KBM-7 (cell line): Measurements from ENCODE around the gene RAB3B.
A peak's percentile ranks its signal among the peaks of the same experiment; 100 is the strongest.

Experiments
- DNase-seq: peaks from one replicate; pipeline ENCODE4 v3.0.0-alpha.2; 2015
- in situ Hi-C: fragments of 300-500 bp; cut with MboI; formaldehyde crosslinking; loops from 2 replicates; pipeline ENCODE4 v1.14.3; 2020; ENCODE audit warnings: low sequenced_read_pairs, low pct_unique_long_range_greater_than_20kb, mixed read lengths

The RAB3B gene

DNA sequence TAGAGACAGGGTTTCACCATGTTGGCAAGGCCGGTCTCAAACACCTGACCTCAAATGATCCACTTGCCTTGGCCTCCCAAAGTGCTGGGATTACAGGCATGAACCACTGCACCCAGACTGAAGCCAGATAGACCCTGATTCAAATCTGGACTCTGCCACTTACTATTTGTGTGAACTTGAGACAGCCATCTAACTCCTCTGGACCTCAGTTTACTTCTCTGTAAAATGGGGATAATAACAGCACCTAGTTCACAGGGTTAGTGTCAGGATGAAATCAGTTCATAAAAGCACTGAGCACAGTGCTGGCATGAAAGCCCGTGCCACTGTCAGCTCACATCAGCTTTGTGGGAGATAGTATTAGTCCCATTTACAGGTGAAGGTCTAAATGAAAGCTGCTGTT is 28.5 kb downstream of the RAB3B start:
- in situ Hi-C loops: no loop called here
- DNase-seq: no peak

DNA sequence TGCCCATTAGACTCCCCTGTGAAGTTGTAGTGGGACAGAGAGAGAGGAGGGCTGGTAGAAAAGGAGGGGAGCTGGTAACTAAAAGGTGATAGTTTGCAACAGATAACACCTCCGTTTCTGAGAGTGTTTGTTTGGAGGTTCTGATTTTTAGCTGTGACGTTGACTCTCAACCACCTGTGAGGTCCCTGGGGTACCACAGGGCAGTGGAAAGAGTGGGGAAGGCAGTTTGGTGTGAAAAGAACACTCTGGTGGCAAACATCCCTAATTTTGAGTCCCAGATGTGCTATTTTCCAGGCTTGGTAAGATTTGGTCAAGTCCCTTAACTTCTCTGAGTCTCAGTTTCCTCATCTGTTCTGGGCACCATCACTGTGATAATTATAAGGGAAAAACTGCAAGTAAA is 29.3 kb downstream of the RAB3B start:
- in situ Hi-C loops: no loop called here
- DNase-seq: no peak

DNA sequence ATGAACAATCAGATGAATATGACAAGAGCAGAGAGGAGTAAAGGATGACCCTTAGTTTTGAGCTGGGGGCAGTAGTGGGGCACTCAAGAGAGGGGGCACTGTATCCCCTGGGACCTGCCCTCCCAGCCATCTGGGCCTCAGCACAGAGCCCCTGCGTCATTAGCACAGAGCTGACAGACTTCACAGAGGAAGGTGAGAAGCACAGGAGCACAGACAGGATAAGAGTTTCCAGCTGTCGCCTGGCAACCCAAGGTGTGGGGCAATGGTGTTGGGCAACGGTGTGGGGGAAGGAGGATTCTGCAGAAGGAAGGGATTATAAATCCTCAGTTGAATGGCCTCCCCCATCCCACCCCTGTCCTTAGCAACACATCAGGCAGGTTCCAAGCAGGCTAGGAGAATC is 30.2 kb downstream of the RAB3B start:
- no peak for DNase-seq
- in situ Hi-C loops: no loop called here

DNA sequence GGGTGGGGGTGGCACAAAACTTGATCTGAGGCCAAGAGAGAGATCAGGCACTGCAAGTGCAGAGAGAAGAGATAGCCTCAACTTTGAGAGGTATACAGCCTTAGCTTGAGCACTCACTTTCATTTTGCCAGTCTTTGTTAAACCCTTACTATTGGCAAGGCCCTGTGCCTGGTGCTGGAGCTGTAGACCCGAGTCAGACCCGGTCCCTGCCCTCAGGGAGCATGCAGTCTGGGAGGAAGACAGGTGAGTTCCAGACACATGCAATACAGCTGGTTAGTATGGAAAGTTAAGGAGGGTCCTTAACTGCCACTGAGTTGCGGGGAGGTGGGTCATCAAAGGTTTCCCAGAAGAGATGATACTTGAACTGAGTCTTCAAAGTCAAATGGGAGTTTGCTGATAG is 31.7 kb downstream of the RAB3B start:
- in situ Hi-C loops: no loop called here
- DNase-seq: no peak

DNA sequence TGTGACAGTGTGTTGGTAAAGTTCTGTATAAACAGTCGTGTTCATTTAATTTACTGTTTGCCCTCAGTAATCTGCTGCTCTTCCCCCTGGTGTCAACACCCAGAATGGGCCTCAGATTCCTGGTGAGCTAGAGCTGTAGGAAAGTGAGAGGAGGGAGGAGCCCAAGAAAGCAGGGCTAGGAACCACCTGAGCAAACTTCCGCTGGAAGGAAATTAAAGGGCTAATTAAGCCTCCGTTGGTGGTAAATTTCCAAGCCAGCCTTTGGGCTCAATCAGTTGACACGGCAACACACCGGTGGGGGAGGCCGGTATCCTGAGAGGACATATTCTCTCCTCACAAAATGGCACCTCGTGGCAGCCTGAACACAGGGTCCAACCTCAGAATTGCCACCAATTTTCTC is 32.9 kb downstream of the RAB3B start:
- in situ Hi-C loops: no loop called here
- DNase-seq: no peak

DNA sequence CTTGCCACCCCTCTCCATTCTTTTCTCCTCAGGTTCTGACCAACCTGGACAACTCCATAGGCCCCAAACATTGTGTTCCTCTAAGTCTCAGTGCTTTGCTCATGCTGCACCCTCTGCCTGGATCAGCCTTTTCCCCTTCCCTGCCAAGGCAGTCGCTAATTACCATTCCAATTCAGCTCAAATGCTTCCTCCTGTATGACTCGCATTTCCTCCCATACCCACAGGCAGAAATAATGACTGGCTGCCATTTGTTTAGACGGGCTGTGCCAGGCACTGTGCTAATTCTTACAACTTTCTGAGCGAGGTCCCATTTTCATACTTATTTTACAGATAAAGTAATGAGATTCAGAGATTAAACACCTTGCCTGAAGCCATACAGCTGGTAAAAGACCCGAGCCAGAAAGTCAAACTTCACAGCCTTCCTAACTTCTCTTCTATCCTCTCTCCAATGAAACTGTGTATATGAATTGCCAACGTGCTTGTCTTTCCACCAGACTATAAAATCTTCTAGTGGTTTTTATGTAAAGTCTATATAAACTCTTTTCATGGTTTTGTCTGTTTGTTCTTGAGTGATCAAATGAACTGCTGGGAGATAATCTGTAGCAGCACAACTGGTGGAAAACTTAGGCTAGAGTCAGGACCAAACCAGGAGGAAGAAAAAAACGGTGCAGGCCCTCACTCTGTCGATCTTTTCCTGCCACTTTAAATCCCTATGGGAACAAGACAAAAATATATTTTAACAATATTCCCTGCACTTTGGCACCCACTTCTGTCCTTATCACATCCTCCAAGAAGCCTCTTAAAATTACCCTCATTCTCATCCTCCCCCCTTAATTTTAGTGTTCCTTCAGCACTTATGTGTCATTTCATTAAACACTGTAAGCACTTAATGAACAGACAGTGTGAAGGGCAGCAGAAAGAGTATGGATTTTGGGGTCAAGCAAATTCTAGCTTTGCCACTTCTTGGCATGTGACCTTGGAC is 33.7 kb downstream of the RAB3B start:
- in situ Hi-C loops: no loop called here
- DNase-seq: peak; percentile 42

DNA sequence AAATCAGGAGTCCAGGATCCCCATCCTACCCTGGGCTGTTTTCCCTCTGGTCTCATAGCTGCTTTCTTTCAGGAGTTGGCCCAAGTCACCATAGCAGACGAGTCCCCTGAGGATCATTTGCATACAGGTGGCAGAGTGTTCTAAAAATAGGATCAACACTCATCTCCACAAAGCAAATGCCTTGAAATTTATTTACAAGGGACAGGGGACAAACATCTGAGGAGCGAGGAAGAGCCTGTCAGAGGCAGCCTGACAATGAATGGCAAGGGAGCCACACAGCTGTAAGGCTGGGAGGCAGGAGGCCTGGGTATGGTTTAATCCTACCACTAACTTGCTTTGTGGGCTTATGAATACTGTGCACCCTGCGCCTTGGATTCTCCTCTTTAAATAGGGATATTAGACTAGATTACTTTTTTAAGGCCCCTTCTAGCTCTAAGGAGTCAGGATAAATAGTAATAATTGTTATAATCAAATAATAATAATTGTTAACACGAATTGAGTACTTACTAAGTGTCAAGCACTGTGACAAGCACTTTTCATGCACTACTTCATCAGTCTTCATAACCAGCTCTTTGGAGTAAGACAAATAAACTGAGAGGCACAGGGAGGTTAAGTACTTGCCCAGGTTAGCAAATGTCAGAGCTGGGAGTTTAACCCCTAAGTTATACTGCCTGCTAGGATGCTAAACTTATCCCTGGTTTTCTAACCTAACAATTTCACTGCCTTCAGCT is 34.5 kb downstream of the RAB3B start:
- in situ Hi-C loops: no loop called here
- DNase-seq: no peak

DNA sequence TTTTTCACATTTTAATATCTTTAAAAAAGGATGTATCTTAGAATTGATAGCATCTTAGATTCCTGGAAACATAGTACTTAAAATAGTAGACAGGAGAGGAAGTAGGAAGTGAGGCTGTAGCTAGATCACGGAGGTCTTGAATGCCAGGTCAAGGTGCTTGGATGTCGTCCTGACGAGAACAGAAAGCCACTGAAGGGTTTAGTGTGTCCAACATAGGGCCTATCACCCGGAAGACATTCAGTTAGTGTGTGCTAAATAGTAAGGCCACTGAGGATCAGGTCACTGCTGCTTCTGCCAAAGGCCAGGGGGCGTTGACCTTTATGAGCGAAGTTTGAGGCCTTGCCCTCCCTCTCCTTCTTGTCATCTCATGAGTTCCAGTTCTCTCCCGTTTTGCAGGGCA is 35.7 kb downstream of the RAB3B start:
- DNase-seq: no peak
- in situ Hi-C loops: no loop called here

DNA sequence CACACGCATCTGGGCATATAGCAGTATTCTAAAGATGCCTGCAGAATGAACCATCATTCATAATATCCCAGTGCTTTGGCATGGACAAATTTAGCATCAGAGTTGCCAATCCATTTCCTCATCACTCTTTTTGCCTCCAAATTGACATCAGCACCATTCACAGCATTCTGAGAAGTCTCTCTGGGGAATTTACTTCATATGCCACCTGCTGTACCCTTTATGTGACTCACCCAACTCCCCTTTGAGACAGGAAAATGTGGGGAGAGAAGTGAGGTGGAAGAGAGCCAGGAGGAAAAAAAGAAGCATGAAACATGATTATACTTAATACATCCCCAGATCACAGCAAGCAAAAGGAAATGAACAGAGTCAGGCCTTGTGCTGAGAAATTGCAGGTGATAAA is 37.4 kb downstream of the RAB3B start:
- no peak for DNase-seq
- in situ Hi-C loops: no loop called here

DNA sequence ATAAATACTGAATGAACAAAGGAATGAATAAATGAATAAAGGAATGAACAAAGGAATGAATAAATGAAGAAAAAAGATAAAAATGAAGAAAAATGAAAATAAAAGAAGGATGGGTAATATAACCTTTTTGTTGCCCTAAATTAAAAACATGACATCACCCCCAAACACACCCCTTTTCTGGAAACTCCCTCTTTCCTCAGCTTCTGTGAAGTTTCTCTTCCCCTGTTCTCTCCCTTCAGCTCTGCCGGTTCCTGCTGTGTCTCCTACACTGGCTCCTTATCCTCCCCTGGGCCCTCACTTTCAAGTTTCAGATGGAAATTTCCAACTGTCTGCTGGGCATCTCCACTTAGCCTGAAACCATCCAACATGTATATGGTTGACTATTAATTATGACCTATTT is 37.9 kb downstream of the RAB3B start:
- DNase-seq: no peak
- in situ Hi-C loops: no loop called here

DNA sequence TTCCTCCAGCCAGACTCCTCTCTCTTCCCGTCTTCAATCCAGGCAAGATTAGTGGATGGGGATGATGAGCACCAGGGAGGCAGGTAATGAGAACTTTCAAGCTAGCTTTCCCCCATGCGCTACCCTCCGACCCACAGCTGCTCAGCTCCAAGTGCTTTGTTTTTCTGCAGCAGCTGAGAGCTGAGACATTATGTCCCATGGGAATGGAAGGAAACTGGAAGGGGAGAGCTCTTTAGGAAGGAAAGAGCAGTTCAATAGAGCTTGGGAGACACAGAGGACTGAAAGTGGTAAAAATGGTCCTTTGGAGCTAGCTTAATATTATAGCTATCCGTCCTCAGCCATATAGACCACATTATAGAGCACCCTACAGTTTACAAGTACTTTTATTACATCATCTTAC is 39.8 kb downstream of the RAB3B start:
- in situ Hi-C loops: no loop called here
- DNase-seq: no peak

DNA sequence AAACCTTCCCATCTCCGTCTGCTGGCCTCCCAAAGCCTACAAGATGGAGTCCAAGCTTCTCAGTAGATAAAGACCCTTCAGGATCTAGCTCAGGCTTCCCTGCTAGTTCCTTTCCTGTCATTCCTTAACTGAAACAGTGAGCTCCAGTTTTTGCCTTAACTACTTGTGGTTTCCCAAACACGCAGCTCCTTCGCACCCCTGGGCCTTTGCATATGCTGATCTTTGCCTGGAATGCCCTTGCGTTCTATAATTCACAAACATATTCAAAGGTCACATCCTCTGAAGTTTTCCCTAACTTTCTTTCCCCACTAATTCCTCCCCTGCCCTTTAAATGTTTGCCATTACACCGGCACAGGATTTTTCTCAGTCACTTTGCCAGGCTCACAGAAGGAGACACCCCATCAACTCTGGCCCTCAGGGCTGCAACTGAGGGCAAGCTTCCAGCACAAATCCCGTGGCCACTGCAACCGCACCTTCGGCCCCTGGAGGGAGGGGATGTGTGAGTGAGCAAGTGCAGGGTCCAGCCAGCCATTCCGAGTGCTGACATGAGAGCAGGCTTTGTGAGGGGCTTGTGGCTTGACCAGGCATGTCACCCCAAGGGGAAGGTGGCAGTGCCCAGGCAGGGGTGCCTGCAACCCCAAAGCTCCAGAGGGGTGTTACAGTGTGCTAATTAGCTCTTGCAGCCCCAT is 41.3 kb downstream of the RAB3B start:
- in situ Hi-C loops: no loop called here

DNA sequence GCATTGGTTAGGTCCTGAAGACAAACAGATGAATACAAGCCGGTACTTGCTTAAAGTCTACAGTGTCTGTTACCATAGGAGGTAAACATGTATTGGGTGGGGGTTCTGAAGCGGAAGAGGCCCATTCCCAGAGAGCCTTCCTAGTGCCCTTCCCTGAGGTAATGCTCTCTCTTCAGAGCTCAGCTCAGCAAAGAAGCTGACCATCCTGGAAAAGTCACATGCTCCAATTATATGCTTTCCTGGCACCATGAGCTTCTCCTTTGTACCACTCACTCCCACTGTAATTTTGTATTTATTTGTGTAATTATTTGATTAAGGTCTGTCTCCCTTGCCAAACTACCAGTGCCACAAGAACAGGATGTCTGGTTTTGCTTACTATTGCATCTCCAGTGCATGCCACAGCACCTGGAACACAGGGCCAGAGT is 42.0 kb downstream of the RAB3B start:
- in situ Hi-C loops: no loop called here
- DNase-seq: no peak

More for the DNA sequence above, 41.3 kb downstream of the RAB3B start:
- no peak for DNase-seq

DNA sequence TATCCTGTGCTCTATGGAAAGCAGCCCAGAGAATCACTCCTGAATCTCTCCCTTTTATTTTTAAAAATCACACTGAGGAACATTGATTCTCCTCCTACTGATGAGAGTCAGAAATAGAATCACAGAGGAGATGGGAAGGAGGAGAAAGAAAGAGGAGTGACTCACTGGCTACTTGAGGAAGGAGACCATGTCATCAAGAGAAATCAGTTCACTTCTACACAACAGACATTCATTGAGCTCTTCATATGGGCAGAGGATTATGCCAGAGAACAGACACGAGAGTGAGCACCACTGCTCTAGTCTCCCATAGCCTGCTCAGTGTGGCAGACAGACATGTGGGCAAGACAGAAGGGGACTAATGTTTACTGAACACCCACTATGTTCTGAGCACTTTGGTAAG is 44.2 kb downstream of the RAB3B start:
- DNase-seq: no peak
- in situ Hi-C loops: no loop called here

DNA sequence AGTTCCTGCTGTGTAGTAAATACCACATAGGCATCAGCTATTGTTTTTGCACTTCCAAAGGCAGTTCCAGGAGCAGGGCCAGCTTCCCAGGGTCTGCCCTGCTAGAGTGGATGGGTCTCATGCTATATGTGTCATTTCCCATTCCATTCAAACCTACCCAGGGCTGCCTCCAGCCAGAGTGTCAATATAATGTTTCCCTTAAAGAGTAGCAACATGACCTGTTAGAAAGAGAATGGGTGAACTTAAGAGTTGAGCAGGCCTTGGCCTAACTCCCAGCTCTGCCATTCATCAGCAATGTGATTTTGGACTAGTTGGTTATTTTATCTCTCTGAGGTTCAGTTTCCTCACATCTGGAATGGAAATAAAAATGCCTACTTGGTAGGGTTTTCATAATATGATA is 44.9 kb downstream of the RAB3B start:
- no peak for DNase-seq
- in situ Hi-C loops: no loop called here

DNA sequence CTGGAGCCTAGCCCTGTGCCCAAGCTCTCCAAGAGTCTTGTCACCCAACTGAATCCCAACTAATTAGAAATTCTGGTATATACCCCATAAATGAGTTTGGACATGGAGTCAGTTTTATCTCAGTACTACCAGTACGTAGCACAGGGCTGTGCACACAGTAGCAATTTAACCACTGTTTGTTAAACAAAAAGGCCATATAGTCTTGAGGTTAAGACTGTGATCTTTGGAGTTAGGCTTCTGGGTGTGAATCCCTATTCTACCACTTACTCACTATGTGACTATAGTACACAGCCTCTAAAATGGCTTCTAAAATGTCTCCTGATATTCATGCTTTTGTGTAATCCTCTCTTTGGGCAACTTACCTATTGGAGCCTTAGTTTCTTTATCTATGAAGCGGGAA is 48.2 kb downstream of the RAB3B start:
- in situ Hi-C loops: no loop called here
- DNase-seq: no peak

DNA sequence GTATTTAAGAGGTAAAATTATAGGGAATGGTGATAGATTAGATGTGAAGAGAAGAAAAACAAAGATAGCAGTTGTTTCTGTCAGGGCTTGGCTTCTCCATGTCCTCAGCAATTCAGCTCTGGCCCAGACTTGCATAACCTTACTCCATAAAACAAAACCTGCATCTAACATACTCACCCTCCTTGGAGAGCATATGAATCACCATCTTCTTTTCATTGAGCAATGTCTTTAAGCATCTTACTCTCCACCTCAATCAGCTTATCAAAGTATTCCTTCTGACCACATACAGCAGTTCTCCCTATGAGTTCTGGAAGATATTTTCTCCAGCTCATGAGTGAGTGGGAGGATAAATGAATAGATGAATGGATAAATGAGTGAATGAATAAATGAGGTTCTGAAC is 49.0 kb downstream of the RAB3B start:
- DNase-seq: no peak
- in situ Hi-C loops: no loop called here

DNA sequence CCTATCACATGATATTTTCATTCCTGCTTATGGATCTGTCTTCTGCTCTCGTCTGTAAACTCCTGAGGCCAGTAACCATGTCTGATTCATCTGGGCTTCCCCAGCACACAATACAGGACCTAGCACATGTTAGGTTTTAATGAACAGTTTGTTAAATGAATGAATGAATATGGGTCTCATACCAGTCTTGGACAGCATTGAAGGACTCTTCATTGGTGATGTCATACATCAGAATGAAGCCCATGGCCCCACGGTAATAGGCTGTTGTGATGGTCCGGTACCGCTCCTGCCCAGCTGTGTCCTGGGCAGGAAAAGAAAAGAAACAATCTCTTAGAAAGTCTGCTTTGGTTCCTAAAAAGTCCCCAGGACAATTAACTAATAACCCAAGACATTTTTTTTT is 53.4 kb downstream of the RAB3B start:
- DNase-seq: no peak
- in situ Hi-C loops: no loop called here

DNA sequence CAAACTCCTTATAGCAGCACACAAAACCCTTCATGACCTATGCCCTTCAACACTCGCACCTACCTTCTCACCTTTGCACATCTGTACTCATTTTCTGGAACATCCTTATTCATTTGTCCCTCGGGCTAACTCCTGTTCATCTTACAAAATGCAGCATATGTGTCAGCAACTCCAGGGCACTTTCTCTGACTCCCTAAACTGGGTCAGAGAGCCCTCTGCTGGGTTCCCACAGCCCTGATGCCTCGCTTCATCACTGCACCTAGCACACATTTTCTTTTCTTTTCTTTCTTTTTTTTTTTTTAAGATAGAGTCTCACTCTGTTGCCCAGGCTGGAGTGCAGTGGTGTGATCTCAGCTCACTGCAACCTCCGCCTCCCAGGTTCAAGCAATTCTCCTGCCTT is 54.0 kb downstream of the RAB3B start:
- in situ Hi-C loops: no loop called here
- no peak for DNase-seq

DNA sequence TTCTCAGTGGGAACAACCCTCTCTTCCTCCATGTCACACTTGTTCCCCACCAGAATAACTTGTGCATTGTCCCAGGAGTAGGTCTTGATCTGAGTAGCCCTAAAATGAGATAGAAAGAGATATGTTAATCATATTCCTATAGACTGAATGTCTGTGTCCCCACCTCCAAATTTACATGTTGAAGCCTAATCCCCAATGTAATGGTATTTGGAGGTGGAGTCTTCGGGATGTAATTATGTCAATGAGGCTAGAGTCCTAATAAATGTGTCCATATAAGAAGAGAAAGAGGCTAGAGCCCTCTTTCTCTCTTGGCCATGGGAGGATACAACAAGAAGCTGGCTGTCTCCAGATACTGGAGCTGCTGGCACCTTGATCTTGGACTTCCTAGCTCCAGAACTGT is 57.2 kb downstream of the RAB3B start:
- no peak for DNase-seq
- in situ Hi-C loops: no loop called here
